ENCODE measurements around the gene USP22.

USP22 gene

GRCh38 chr17:21019976-21020586 lies 22.7 kb downstream of the USP22 start:
- Histone ChIP-seq H3K4me1 (ENCODE audit: insufficient read depth, insufficient read length) (peaks cover 2% of the 10 kb centered on the region), H3K36me3 (ENCODE audit: insufficient read depth, insufficient read length, low read length) (peaks cover 89% of the 10 kb centered on the region), H3K9me3 (ENCODE audit: insufficient read depth, low read length) (no peaks in the 10 kb centered on the region), H3K9ac (ENCODE audit: insufficient read length, low read depth) (no peak overlapping the region), H3K27me3 (ENCODE audit: insufficient read depth, insufficient read length) (no peaks in the 10 kb centered on the region), H3K4me3 (ENCODE audit: insufficient read length, low read depth) (no peak overlapping the region)
- TF ChIP-seq ZNF274 (IDR thresholded peaks at IDR 0.05; ENCODE audit: low read depth, low read length) (no peak), SUZ12 (IDR thresholded peaks at IDR 0.05; ENCODE audit: extremely low read depth, insufficient read depth, insufficient read length) (no peak), YY1 (IDR thresholded peaks at IDR 0.05; ENCODE audit: insufficient read depth, insufficient read length) (no peak)
- no peak for DNase-seq (ENCODE audit: low read depth, low spot score)

GRCh38 chr17:21018894-21019293 lies 23.9 kb downstream of the USP22 start:
- H3K9ac ChIP-seq (ENCODE audit: insufficient read length, low read depth), result no peak overlapping the region
- H3K36me3 ChIP-seq (ENCODE audit: insufficient read depth, insufficient read length, low read length), result peaks cover 89% of the 10 kb centered on the region
- H3K9me3 ChIP-seq (ENCODE audit: insufficient read depth, low read length), result no peaks in the 10 kb centered on the region
- H3K4me3 ChIP-seq (ENCODE audit: insufficient read length, low read depth), result no peak overlapping the region
- H3K27me3 ChIP-seq (ENCODE audit: insufficient read depth, insufficient read length), result no peaks in the 10 kb centered on the region
- peaks cover under 1% of the 10 kb centered on the region for H3K4me1 ChIP-seq (ENCODE audit: insufficient read depth, insufficient read length)
- no peak for DNase-seq (ENCODE audit: low read depth, low spot score)
- TF ChIP-seq YY1 (IDR thresholded peaks at IDR 0.05; ENCODE audit: insufficient read depth, insufficient read length), result no peak
- no peak for TF ChIP-seq SUZ12 (IDR thresholded peaks at IDR 0.05; ENCODE audit: extremely low read depth, insufficient read depth, insufficient read length)
- no peak for TF ChIP-seq ZNF274 (IDR thresholded peaks at IDR 0.05; ENCODE audit: low read depth, low read length)

- no peak for TF ChIP-seq ZNF274 (IDR thresholded peaks at IDR 0.05; ENCODE audit: low read depth, low read length)
- no peak for TF ChIP-seq SUZ12 (IDR thresholded peaks at IDR 0.05; ENCODE audit: extremely low read depth, insufficient read depth, insufficient read length)
- TF ChIP-seq YY1 (IDR thresholded peaks at IDR 0.05; ENCODE audit: insufficient read depth, insufficient read length), result no peak
- Histone ChIP-seq H3K4me3 (ENCODE audit: insufficient read length, low read depth) (no peak overlapping the region), H3K36me3 (ENCODE audit: insufficient read depth, insufficient read length, low read length) (peaks cover 86% of the 10 kb centered on the region), H3K27me3 (ENCODE audit: insufficient read depth, insufficient read length) (no peaks in the 10 kb centered on the region), H3K9me3 (ENCODE audit: insufficient read depth, low read length) (no peaks in the 10 kb centered on the region), H3K9ac (ENCODE audit: insufficient read length, low read depth) (no peak overlapping the region), H3K4me1 (ENCODE audit: insufficient read depth, insufficient read length) (no peaks in the 10 kb centered on the region)
- no peak for DNase-seq (ENCODE audit: low read depth, low spot score)
Measured at GRCh38 chr17:21017861-21018260, 24.9 kb downstream of the USP22 start.

GRCh38 chr17:21017256-21017655 lies 25.6 kb downstream of the USP22 start:
- no peaks in the 10 kb centered on the region for H3K9me3 ChIP-seq (ENCODE audit: insufficient read depth, low read length)
- no peak overlapping the region for H3K9ac ChIP-seq (ENCODE audit: insufficient read length, low read depth)
- no peaks in the 10 kb centered on the region for H3K27me3 ChIP-seq (ENCODE audit: insufficient read depth, insufficient read length)
- no peaks in the 10 kb centered on the region for H3K4me1 ChIP-seq (ENCODE audit: insufficient read depth, insufficient read length)
- DNase-seq (ENCODE audit: low read depth, low spot score), result no peak
- no peak for TF ChIP-seq SUZ12 (IDR thresholded peaks at IDR 0.05; ENCODE audit: extremely low read depth, insufficient read depth, insufficient read length)
- no peak for TF ChIP-seq ZNF274 (IDR thresholded peaks at IDR 0.05; ENCODE audit: low read depth, low read length)
- no peak overlapping the region for H3K4me3 ChIP-seq (ENCODE audit: insufficient read length, low read depth)
- H3K36me3 ChIP-seq (ENCODE audit: insufficient read depth, insufficient read length, low read length), result peaks cover 91% of the 10 kb centered on the region

- no peaks in the 10 kb centered on the region for H3K9me3 ChIP-seq (ENCODE audit: insufficient read depth, low read length)
- H3K36me3 ChIP-seq (ENCODE audit: insufficient read depth, insufficient read length, low read length), result peaks cover 95% of the 10 kb centered on the region
- H3K9ac ChIP-seq (ENCODE audit: insufficient read length, low read depth), result no peak overlapping the region
- no peaks in the 10 kb centered on the region for H3K27me3 ChIP-seq (ENCODE audit: insufficient read depth, insufficient read length)
- H3K4me1 ChIP-seq (ENCODE audit: insufficient read depth, insufficient read length), result no peaks in the 10 kb centered on the region
- no peak overlapping the region for H3K4me3 ChIP-seq (ENCODE audit: insufficient read length, low read depth)
- DNase-seq (ENCODE audit: low read depth, low spot score), result no peak
- no peak for TF ChIP-seq ZNF274 (IDR thresholded peaks at IDR 0.05; ENCODE audit: low read depth, low read length)
- TF ChIP-seq SUZ12 (IDR thresholded peaks at IDR 0.05; ENCODE audit: extremely low read depth, insufficient read depth, insufficient read length), result no peak
- no peak for TF ChIP-seq YY1 (IDR thresholded peaks at IDR 0.05; ENCODE audit: insufficient read depth, insufficient read length)
Measured at GRCh38 chr17:21016826-21017225, 26.0 kb downstream of the USP22 start.

GRCh38 chr17:21015564-21015963 lies 27.2 kb downstream of the USP22 start:
- DNase-seq (ENCODE audit: low read depth, low spot score), result no peak
- Histone ChIP-seq H3K36me3 (ENCODE audit: insufficient read depth, insufficient read length, low read length) (peaks cover 95% of the 10 kb centered on the region), H3K9ac (ENCODE audit: insufficient read length, low read depth) (no peak overlapping the region), H3K9me3 (ENCODE audit: insufficient read depth, low read length) (no peaks in the 10 kb centered on the region), H3K4me1 (ENCODE audit: insufficient read depth, insufficient read length) (peaks cover 4% of the 10 kb centered on the region), H3K4me3 (ENCODE audit: insufficient read length, low read depth) (no peak overlapping the region), H3K27me3 (ENCODE audit: insufficient read depth, insufficient read length) (no peaks in the 10 kb centered on the region)
- TF ChIP-seq SUZ12 (IDR thresholded peaks at IDR 0.05; ENCODE audit: extremely low read depth, insufficient read depth, insufficient read length) (no peak), YY1 (IDR thresholded peaks at IDR 0.05; ENCODE audit: insufficient read depth, insufficient read length) (no peak), ZNF274 (IDR thresholded peaks at IDR 0.05; ENCODE audit: low read depth, low read length) (no peak)

GRCh38 chr17:21014498-21014897 lies 28.3 kb downstream of the USP22 start:
- Histone ChIP-seq H3K9me3 (ENCODE audit: insufficient read depth, low read length) (no peaks in the 10 kb centered on the region), H3K9ac (ENCODE audit: insufficient read length, low read depth) (no peak overlapping the region), H3K27me3 (ENCODE audit: insufficient read depth, insufficient read length) (no peaks in the 10 kb centered on the region), H3K4me3 (ENCODE audit: insufficient read length, low read depth) (no peak overlapping the region), H3K4me1 (ENCODE audit: insufficient read depth, insufficient read length) (peaks cover 4% of the 10 kb centered on the region), H3K36me3 (ENCODE audit: insufficient read depth, insufficient read length, low read length) (peaks cover 95% of the 10 kb centered on the region)
- DNase-seq (ENCODE audit: low read depth, low spot score), result no peak
- TF ChIP-seq YY1 (IDR thresholded peaks at IDR 0.05; ENCODE audit: insufficient read depth, insufficient read length), result no peak
- no peak for TF ChIP-seq SUZ12 (IDR thresholded peaks at IDR 0.05; ENCODE audit: extremely low read depth, insufficient read depth, insufficient read length)
- TF ChIP-seq ZNF274 (IDR thresholded peaks at IDR 0.05; ENCODE audit: low read depth, low read length), result no peak

All from NT2/D1 (cell line).